C4-2B (cell line): Measurements from ENCODE around the gene SLC2A14.
"Not testable (repeated sequence)": the region's sequence is repeated elsewhere in the genome, so short reads cannot be mapped to it uniquely, and the experiment has no call there.

ENCODE experiments used
- H3K27ac ChIP-seq: fragments of 450-650 bp; 2 replicates; pipeline ENCODE4 v1.5.1; 2017
- CTCF ChIP-seq: fragments of 450-650 bp; conservative IDR thresholded peaks from 2 replicates; pipeline ENCODE4 v1.5.1; 2017; ENCODE audit warnings: mild to moderate bottlenecking
- ZFX ChIP-seq: fragments of 450-650 bp; IDR thresholded peaks from 2 replicates; pipeline ENCODE4 v1.6.1; 2017

Gene SLC2A14

GRCh38 chr12:7872566-7873319 is at the start of gene SLC2A14:
SLC2A14 (minus strand) TSS chr12:7872915; CDS start chr12:7869880, 3,035 bp downstream.
- no peak for TF ChIP-seq ZFX
- no peak for TF ChIP-seq CTCF
- H3K27ac ChIP-seq, result no peak within 1 kb of the TSS

GRCh38 chr12:7921181-7921580 is 48.5 kb upstream of the SLC2A14 start:
- H3K27ac ChIP-seq, result not testable (repeated sequence)

- not testable (repeated sequence) for H3K27ac ChIP-seq
Measured at GRCh38 chr12:7918268-7918590, 45.5 kb upstream of the SLC2A14 start.

- TF ChIP-seq ZFX (no peak), CTCF (no peak)
Measured at GRCh38 chr12:7917392-7918267, 44.9 kb upstream of the SLC2A14 start.

GRCh38 chr12:7916936-7917335 is 44.2 kb upstream of the SLC2A14 start:
- TF ChIP-seq ZFX (no peak), CTCF (no peak)

More at GRCh38 chr12:7917392-7918267, 44.9 kb upstream of the SLC2A14 start:
- no peak overlapping the region for H3K27ac ChIP-seq

GRCh38 chr12:7915661-7916403 is 43.1 kb upstream of the SLC2A14 start:
- TF ChIP-seq CTCF (no peak), ZFX (no peak)
- H3K27ac ChIP-seq, result no peak overlapping the region

More at GRCh38 chr12:7916936-7917335, 44.2 kb upstream of the SLC2A14 start:
- H3K27ac ChIP-seq, result no peak overlapping the region

- not testable (repeated sequence) for H3K27ac ChIP-seq
Measured at GRCh38 chr12:7910106-7910505, 37.4 kb upstream of the SLC2A14 start.

GRCh38 chr12:7907009-7907408 is 34.3 kb upstream of the SLC2A14 start:
- H3K27ac ChIP-seq, result peak overlapping the region; percentile 53

GRCh38 chr12:7906303-7906702 is 33.6 kb upstream of the SLC2A14 start:
- peak overlapping the region; percentile 53; the same call in 1 of the 2 replicates for H3K27ac ChIP-seq

More at GRCh38 chr12:7907009-7907408, 34.3 kb upstream of the SLC2A14 start:
- TF ChIP-seq CTCF (peak; percentile 61), ZFX (no peak)

GRCh38 chr12:7905600-7906125 is 32.9 kb upstream of the SLC2A14 start:
- not testable (repeated sequence) for H3K27ac ChIP-seq
